GM21367 (cell line): Measurements from ENCODE around the gene HNF4A.

Source experiments
- ATAC-seq: cut with Tn5 transposase; IDR thresholded peaks from one replicate; pipeline ENCODE4 v1.9.1; 2021; ENCODE audit not compliant: unreplicated experiment

HNF4A gene

DNA sequence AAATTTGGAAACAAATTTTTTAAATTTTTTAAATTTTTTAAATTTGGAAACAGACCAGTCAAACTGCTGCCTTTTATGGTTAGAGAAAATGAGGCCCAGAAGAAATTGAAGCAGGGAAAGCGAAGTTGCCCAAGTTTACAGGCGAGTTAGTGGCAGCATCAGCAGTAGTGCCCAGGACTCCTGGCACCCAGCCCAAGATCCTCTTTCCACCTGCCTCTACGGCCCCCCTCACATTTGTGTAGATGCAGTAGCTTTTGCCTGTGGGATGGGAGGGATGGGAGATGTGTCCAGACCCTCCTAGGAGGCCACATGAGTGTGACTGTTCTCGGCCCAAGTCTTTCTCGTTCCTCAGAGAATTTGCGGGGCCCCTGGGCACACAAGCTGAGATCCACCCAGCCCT is 49.8 kb downstream of the HNF4A start:
- no peak for ATAC-seq

DNA sequence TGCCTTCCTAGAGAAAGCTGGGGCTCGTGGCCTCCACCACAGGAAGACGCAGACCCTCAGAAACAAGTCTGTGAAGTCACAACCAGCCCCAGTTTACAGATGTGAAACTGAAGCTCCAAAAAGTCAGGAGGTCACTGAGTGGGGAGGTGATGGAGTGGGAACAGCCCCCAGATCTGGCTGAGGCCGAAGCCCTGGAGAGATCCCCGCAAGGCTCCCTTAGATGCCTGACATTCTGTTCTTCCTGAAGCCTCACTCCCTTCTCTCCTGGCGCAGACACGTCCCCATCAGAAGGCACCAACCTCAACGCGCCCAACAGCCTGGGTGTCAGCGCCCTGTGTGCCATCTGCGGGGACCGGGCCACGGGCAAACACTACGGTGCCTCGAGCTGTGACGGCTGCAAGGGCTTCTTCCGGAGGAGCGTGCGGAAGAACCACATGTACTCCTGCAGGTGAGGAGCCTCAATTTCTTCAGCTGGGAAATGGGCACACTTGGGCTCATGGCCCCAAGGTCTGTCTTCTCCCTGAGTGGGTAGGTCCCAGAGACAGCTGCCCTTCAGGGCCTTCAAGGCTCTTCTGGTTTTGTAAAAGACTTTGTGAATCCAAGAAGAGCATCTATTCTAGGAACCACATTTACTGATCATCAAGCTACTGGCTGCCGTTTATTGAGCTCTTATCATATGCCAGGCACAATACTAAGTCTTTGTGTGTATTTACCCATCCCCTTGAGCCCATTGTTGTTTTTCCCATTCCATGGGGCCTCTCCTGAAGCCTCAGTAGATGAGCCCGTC is 50.5 kb downstream of the HNF4A start:
- no peak for ATAC-seq

- no peak for ATAC-seq
Measured at GRCh38 chr20:44406572-44407137, 51.2 kb downstream of the HNF4A start.

DNA sequence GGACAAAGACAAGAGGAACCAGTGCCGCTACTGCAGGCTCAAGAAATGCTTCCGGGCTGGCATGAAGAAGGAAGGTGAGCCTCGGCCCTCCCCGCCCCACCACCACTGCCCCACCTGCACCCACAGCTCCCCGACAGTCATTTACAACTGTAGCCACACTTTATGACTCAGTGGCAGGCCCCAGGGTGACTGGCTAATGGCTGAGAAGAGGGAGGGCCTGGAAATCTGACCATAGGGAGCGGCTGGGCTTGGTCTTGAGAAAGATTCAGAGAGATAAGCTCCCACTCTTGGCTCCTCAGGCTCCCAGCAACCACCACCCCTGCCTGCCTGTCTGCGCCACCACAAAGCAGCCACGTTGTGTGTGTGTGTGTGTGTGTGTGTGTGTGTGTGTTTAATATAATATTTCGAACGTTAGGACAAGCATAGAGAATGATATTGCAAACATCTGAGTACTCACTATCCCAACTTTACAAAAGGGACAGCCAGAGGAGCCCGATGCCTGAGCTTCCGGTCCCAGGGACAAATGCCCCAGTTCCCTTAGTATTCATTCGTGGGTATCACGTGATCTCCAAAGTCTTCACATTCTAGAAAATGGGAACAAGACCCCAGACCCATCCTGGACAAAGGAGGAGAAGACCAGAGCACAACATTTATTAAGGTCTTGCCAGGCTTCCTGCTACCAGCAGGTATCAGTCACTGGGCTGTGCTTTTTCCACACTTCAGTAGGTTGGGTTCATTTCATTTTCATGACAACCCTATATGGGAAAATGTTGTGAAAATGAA is 52.1 kb downstream of the HNF4A start:
- ATAC-seq, result no peak

GRCh38 chr20:44409132-44409600 is 53.7 kb downstream of the HNF4A start:
- no peak for ATAC-seq

DNA sequence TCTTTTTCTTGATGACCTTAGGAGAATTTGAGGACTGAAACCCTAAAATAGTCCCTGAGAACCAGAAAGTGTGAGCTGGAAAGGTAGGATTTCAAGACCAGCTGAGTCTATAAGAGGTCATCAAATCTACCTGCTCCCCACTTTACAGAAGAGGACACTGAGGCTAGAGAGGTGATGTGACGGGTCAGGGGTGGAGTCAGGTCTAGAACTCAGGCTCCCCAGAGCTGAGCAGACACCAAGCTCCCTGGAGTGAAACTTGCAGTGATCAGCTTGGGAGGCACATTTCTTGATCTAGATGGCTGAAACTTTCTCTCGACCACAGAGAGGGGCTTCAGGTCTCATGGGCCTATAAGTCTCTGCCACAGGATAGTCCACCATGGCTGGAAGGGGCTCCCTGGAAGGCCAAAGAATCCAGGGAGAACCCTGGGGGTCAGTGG is 55.1 kb downstream of the HNF4A start:
- no peak for ATAC-seq

- ATAC-seq, result no peak
Measured at GRCh38 chr20:44411020-44411756, 55.7 kb downstream of the HNF4A start.

DNA sequence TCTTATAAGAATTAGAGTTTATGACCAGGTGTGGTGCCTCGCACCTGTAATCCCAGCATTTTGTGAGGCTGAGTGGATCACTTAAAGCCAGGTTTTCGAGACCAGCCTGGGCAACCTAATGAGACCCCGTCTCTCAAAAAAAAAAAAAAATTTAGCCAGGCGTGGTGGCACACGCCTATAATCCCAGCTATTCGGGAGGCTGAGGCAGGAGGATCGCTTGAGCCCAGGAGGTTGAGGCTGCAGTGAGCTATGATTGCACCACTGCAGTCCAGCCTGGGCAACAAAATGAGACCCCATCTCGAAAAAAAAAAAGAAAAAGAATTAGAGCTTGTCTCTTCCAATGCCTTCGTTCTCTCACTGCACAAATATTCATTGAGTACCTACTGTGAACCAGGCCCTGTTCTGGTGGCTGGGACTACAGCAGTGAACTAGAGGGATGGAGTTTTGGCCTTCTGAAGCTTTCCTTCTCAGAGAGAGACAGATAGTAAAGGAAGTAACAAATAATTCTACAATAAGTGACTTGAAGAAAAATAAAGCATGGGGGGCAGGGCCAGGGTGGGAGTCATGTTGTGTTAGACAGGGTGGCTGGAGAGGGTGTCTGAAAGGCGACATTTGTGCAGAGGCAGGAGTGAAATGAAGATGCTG is 56.4 kb downstream of the HNF4A start:
- ATAC-seq, result no peak

DNA sequence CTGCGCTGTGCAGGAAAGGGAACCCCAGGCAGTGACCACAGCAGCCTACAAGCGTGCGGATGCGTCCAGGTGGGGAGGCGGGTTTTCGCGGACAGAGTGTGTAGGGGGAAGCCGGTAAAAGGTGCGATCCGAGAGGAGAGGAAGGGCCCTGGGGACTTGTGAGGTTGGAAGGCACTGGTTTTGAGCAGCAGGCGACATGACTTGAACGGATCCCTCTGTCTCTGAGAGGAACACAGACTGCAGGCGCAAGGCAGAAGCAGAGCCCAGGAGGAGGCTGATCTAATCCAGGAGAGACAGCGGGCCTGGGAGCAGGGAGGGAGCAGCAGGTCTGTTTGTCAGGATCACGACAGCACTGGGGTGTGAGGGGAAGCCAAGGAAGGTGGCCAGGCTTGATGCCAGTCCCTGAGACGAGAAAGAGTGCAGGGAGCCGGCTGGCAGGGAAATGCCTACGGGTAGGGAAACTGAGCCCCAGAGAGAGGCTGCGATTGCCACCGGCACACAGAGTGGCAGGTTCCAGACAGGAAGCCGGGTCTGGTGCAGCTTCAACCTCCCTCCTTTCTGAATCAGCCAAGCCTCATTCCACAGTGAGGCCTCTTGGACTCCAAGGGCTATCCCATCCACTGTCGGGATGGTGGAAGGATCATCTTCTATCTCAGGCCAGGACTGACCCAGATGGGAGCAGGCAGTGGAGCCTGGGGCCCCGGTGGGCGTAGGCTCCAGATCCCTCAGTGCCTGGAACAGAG is 57.1 kb downstream of the HNF4A start:
- ATAC-seq, result no peak

GRCh38 chr20:44413575-44414345 is 58.3 kb downstream of the HNF4A start:
- ATAC-seq, result no peak

- ATAC-seq, result no peak
Measured at GRCh38 chr20:44414346-44414714, 58.8 kb downstream of the HNF4A start.

DNA sequence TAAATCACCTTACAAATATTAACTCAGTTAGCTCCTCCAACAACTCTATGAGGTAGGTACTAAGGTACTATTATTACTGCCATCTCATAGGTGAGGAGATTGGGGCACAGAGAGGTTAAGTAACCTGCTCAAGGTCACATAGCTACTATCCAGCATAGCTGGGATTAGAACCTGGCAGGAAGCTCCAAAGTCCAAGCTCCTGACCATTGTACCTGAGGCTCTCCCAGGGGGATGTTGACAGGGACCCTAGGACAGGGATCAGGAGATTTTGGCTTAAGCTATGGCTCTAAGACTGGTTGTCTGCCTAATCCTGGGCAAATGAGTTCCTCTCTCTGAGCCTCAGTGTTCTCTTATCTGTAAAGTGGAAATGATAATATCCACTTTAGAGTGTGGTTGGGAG is 59.3 kb downstream of the HNF4A start:
- ATAC-seq, result no peak

- no peak for ATAC-seq
Measured at GRCh38 chr20:44415833-44416715, 60.6 kb downstream of the HNF4A start.

- ATAC-seq, result no peak
Measured at GRCh38 chr20:44418069-44418905, 62.8 kb downstream of the HNF4A start.

- ATAC-seq, result no peak
Measured at GRCh38 chr20:44419131-44419844, 63.8 kb downstream of the HNF4A start.

GRCh38 chr20:44420497-44420896 is 65.0 kb downstream of the HNF4A start:
- ATAC-seq, result no peak

DNA sequence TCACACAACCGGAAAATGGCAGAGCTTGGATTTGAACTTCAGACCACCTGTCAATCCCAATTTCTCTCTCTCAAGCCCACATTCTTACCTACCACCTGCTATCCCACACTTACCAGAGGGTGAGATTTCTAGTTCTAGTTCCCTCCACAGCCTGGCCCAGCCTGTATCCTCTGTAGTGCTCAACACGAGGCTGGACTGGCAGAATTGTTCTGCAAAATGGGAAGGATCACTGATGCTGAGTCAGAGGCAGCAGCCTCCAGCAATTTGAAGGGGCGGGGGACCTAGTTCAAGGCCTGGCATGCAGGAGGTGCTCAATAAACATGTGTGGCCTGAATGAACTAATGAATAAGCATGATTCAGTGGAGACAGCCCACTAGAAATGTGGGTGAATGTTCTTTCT is 66.6 kb downstream of the HNF4A start:
- ATAC-seq, result no peak
